SK-N-SH (cell line): ENCODE data around the gene MTR. TPM values are rescaled to one million over a fixed set of nuclear protein-coding genes. Genes with fewer than 3 reads are reported as not detected.
A peak's percentile ranks its signal among the peaks of the same experiment; 100 is the strongest.

Source experiments
- CHD2 ChIP-seq: fragments of 150-350 bp; IDR thresholded peaks from 2 replicates; pipeline ENCODE4 v1.6.1; 2018; ENCODE audit warnings: low read length; ENCODE audit not compliant: partially characterized antibody
- FOSL2 ChIP-seq: IDR thresholded peaks from 2 replicates; pipeline ENCODE4 v1.4.0; 2012; ENCODE audit warnings: low read depth, mild to moderate bottlenecking, moderate library complexity, borderline replicate concordance
- FOXM1 ChIP-seq: IDR thresholded peaks from 2 replicates; pipeline ENCODE4 v1.4.0; 2012; ENCODE audit warnings: low read depth, mild to moderate bottlenecking
- IRF3 ChIP-seq: fragments of 150-350 bp; IDR thresholded peaks from 2 replicates; pipeline ENCODE4 v1.6.1; 2016; ENCODE audit warnings: mild to moderate bottlenecking, low read depth, low read length
- MEF2A ChIP-seq: IDR thresholded peaks from 2 replicates; pipeline ENCODE4 v1.4.0; 2012; ENCODE audit warnings: low read depth, borderline replicate concordance
- MXI1 ChIP-seq: IDR thresholded peaks from 2 replicates; pipeline ENCODE4 v1.6.1; 2012; ENCODE audit warnings: mild to moderate bottlenecking, low read depth, low read length, improper control_type of control experiment
- PBX3 ChIP-seq: IDR thresholded peaks from 2 replicates; pipeline ENCODE4; 2012
- POLR2AphosphoS5 ChIP-seq: IDR thresholded peaks from 2 replicates; pipeline ENCODE4 v1.6.1; 2012; ENCODE audit warnings: low read depth, low read length
- REST ChIP-seq: IDR thresholded peaks from 2 replicates; pipeline ENCODE4 v1.6.1; 2012; ENCODE audit warnings: mild to moderate bottlenecking, low read depth, low read length, moderate library complexity
- RFX5 ChIP-seq: IDR thresholded peaks from 2 replicates; pipeline ENCODE4 v1.6.1; 2012; ENCODE audit warnings: mild to moderate bottlenecking, improper control_type of control experiment, low read length
- SMC3 ChIP-seq: IDR thresholded peaks from 2 replicates; pipeline ENCODE4 v1.6.1; 2012; ENCODE audit warnings: low read depth, low read length, improper control_type of control experiment
- TAF1 ChIP-seq: IDR thresholded peaks from 2 replicates; pipeline ENCODE4 v1.6.1; 2012; ENCODE audit warnings: low read depth, mild to moderate bottlenecking, low read length, moderate library complexity, borderline replicate concordance
- TCF12 ChIP-seq: IDR thresholded peaks from 2 replicates; pipeline ENCODE4 v1.4.0; 2012
- USF2 ChIP-seq: fragments of 150-350 bp; IDR thresholded peaks from 2 replicates; pipeline ENCODE4 v1.6.1; 2017; ENCODE audit warnings: antibody characterized with exemption, low read length, low read depth, borderline replicate concordance
- YY1 ChIP-seq: IDR thresholded peaks from 2 replicates; pipeline ENCODE4 v1.4.0; 2012; ENCODE audit warnings: low read depth, mild to moderate bottlenecking
- polyA plus RNA-seq, 3 experiments: library from polyadenylated mRNA; depleted of rRNA; stranded (reverse); fragments of >200 nt; gene quantifications; 2 replicates each; pipeline ENCODE4 v1.2.3, GENCODE V29; 2012

The MTR gene
- polyA plus RNA-seq, 1 of the 3 experiments (the other 2 are of a cell fraction) = 5.4 TPM

GRCh38 chr1:236904892-236905741 is 110.0 kb downstream of the MTR start (continued):
- TF ChIP-seq PBX3 (peak; percentile 59), FOXM1 (no peak), FOSL2 (peak; percentile 86), IRF3 (no peak), SMC3 (no peak), TCF12 (peak; percentile 16; the same call in 1 of the 2 replicates), CHD2 (no peak), MXI1 (no peak), TAF1 (no peak), REST (no peak), YY1 (no peak), USF2 (no peak), RFX5 (no peak), POLR2AphosphoS5 (no peak), MEF2A (no peak)
